Hematopoietic multipotent progenitor cell treated with erythropoietin and hydrocortisone succinate and interleukin-3 and kit ligand, for 15 days (in vitro differentiated cells): ENCODE measurements around the gene OR4E2.
"Not testable (repeated sequence)": the region's sequence is repeated elsewhere in the genome, so short reads cannot be mapped to it uniquely, and the experiment has no call there.

ENCODE experiments used
- DNase-seq: peaks from one replicate; pipeline ENCODE4 v3.0.0-alpha.2; 2015; ENCODE audit warnings: low spot score

The OR4E2 gene, protein sequence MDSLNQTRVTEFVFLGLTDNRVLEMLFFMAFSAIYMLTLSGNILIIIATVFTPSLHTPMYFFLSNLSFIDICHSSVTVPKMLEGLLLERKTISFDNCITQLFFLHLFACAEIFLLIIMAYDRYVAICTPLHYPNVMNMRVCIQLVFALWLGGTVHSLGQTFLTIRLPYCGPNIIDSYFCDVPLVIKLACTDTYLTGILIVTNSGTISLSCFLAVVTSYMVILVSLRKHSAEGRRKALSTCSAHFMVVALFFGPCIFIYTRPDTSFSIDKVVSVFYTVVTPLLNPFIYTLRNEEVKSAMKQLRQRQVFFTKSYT

GRCh38 chr14:21653331-21653885 is at the start of gene OR4E2:
TSS of gene OR4E2 (plus strand) at chr14:21653835. CDS start at chr14:21665083, 11,248 bp downstream.
- no peak for DNase-seq

- no peak for DNase-seq
These were observed 41.3 kb upstream of the OR4E2 start for GRCh38 chr14:21612324-21612723.

GRCh38 chr14:21614240-21614639 is 39.4 kb upstream of the OR4E2 start:
- no peak for DNase-seq

DNA sequence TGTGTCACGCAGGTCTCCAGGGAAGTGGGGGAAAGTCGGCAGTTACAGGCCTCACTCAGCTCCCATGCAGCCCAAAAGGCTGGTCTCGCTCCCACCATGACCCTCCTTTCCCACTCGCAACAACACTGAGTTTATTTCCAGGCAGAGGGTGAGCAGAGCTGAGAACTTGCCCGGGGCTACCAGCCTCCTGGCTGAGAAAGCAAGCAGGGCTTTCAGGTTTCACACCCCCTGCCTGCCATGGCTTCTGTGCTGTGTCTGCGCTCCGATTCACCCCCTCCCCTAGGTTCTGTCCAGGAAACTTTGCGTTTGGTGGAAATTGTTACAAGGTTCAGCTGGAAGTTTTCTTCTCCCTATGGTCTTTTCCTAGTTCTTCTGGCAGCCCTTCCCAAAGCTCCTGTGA is 36.0 kb upstream of the OR4E2 start:
- no peak for DNase-seq

GRCh38 chr14:21626491-21627230 is 27.0 kb upstream of the OR4E2 start:
- no peak for DNase-seq

DNA sequence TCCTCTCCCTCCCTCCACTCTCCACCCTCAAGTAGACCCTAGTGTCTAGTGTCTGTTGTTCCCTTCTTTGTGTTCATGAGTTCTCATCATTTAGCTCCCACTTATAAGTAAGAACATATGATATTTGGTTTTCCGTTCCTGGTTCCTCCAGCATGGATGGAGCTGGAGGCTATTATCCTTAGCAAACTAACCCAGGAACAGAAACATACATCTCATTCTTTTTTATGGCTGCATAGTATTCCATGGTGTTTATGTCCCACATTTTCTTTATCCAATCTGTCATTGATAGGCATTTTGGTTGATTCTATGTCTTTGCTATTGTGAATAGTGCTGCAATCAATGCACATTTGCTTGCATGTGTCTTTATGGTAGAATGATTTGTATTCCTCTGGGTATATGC is 23.1 kb upstream of the OR4E2 start:
- DNase-seq, result not testable (repeated sequence)

DNA sequence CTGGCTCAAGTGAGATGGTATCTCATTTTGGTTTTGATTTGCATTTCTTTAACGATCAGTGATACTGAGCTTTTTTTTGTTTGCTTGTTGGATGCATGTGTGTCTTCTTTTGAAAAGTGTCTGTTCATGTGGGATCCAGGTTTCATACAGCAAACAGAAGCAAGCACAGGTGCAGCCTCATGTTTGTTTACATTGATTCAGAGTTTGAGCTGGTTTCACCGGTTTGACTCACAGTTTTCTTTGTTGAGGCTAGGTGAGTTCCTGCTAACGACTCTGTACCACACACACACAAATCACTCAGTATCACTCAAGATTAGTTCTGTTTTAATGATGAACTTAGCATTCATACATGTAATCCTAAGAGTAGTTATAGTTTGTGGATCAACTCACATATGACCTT is 22.6 kb upstream of the OR4E2 start:
- DNase-seq, result no peak

GRCh38 chr14:21634840-21635239 is 18.8 kb upstream of the OR4E2 start, which contains the start of gene OR10G2:
TSS of gene OR10G2 (minus strand) at chr14:21634940. CDS start at chr14:21634842, 98 bp downstream.
- no peak for DNase-seq

- no peak for DNase-seq
These were observed 11.0 kb upstream of the OR4E2 start for GRCh38 chr14:21642683-21643082.

DNA sequence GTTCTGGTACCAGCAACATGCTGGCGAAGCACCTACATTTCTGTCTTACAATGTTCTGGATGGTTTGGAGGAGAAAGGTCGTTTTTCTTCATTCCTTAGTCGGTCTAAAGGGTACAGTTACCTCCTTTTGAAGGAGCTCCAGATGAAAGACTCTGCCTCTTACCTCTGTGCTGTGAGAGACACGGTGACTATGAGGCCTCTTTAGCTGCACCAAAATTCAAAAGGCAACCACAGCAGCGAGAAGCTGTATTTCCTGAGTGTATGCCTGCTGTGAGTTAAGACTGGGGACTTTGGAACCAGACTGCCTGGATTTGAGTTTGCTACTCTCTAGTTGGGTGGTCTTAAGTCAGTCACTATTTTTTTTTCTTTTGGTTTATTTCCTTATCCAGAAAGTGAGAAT is 10.2 kb upstream of the OR4E2 start:
- no peak for DNase-seq

- no peak for DNase-seq
These were observed 6.3 kb upstream of the OR4E2 start for GRCh38 chr14:21647380-21647779.

- DNase-seq, result no peak
These were observed 1.3 kb upstream of the OR4E2 start for GRCh38 chr14:21652209-21652808.

GRCh38 chr14:21654215-21654614 is 580 bp downstream of the OR4E2 start:
- DNase-seq, result no peak

DNA sequence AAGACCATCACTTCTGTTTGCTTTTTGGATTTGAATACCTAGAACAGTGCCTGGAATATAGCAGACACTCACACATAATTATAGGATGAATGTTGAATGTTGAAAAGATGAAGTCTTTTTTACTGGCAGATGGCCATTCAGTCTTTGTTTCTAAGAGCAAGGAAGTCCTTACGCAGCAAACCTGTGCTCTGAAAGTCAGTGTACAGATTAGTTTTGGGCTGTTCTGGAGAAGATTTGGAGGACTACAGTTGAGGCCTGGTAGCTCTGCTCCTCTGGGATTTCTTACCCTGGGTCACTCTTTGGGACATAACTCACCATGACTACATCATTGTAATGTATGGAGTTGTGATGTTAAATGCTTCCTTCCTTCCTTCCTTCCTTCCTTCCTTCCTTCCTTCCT is 3.3 kb downstream of the OR4E2 start:
- DNase-seq, result no peak

DNA sequence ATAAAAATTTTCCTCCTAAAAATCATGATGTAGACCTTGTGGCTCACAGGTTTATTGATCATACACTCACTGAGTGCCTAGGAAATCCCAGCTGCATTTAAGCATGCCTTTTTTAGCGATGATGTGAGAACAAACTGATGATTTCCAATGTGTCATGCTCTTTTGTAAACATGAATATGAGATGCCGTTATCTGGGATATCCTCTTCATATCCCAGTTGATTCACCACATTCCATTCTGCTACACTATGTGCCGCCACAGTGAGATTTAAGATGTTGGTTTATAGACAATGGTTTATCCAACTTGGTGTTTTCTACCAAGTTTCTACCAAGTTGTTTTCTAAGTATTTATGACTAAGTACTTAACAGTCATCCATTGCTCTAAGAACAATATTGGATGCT is 14.7 kb downstream of the OR4E2 start:
- no peak for DNase-seq

GRCh38 chr14:21669284-21669683 is 15.6 kb downstream of the OR4E2 start:
- no peak for DNase-seq

DNA sequence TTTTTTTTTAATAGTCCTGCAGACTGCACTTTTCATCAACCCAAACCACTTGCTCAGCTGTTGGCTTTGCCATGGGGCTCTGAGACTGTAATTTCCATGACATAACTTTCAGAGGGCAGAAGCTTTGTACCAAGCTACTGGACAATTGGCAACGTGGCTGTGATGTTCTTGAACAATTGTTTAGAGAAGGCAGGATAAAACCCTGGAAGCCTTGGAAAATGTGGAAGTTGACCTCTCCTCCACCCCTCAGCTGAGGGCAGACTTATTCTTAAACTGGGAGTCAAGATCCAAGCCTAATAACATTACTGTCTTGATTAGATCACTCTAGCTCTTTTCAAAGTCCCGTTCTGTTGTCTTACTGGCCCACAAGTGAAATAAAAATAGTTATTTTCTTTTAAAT is 17.7 kb downstream of the OR4E2 start:
- no peak for DNase-seq

- no peak for DNase-seq
These were observed 18.5 kb downstream of the OR4E2 start for GRCh38 chr14:21672116-21672515.

DNA sequence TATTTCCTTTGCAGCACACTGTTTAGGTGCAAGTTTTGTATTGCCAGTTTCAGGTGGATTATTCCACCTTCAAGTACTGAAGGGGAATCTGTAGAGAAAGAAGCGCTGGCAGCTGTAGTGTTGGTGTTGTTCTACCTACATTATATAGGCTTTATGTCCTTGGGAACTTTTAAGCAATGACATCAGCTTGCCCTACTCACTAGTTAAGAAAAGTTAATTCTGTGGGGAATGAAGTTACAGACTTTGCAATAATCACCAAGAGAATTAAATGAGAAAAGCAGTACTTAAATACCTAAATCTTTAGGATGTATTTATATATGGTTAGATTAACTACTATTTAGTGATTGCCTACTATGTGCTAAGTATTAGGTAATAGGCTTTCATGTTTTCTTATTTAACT is 20.1 kb downstream of the OR4E2 start, which contains the start of gene OR4E1:
Gene OR4E1, minus strand, starts transcription at position 101 of the 400 bp plus-strand sequence. CDS start 2,883 bp downstream, outside the sequence.
- DNase-seq, result no peak

DNA sequence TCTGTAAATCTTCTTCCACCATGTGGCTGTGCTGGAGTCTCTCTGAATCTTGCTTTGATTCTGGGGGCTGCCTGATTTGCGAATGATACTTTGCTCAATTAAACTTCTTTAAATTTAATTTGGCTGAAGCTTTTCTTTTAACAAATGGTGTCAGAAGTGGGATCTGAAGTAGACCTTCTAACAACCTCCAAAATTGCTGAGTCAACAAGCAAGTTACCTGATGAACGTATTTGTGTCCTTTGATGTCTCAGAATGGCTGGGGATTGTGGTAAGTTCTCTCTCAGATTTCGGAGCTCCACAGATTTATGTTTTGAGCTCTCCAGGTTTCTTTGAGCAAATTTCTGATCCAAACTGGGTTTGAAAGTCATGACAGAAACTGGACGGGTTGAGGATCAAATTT is 21.9 kb downstream of the OR4E2 start:
- no peak for DNase-seq

DNA sequence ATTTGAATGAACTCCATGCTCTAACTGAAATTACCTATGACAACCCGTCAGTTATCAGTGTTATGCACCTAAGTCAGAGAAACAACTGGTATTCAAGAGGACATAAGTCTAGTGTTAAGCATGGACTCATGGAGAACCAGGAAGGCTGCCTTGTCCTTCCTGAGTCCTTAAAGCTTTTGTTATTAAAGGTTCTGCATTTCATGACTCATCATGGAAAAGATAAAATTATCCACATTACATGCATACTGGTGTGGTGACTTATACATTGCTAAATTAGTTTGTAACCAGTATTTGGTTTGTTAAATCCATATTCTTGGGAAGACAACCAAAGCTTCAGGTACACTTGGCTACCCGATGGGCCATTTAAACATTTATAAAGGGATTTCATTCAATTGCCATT is 26.4 kb downstream of the OR4E2 start:
- no peak for DNase-seq

- DNase-seq, result no peak
These were observed 32.8 kb downstream of the OR4E2 start for GRCh38 chr14:21686468-21686867.

GRCh38 chr14:21694425-21694824 is 40.8 kb downstream of the OR4E2 start:
- no peak for DNase-seq
